ENCODE measurements around the gene WDR36. TPM values are rescaled to one million over a fixed set of nuclear protein-coding genes. Genes with fewer than 3 reads are reported as not detected.

The WDR36 gene
- total and polyA plus RNA-seq, 9 of the 15 experiments (the other 6 are each of a cell fraction or from before 2014, with no cell fraction given) = 25.7 to 68.0 (median 41.5) TPM

DNA sequence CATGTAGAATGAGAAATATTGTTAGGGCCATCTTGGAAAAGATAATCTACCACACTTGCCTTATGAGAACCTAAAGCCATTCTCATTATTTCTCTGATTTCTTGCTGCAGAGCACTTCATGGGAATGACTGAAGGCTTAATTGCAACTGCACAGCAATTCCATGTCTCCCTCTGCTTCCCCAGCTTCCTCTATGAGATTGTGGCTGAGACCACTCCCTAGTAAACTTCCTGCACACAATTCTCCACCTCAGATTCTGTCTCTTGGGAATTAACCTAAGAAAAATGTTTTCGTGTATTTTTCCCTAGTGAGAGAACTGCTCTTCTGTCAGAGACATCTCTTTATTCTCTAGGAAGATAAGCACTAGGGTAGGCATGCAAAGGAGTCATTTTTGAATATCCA lies 76.5 kb downstream of the WDR36 start (continued):
- TF ChIP-seq, protein P1, sequence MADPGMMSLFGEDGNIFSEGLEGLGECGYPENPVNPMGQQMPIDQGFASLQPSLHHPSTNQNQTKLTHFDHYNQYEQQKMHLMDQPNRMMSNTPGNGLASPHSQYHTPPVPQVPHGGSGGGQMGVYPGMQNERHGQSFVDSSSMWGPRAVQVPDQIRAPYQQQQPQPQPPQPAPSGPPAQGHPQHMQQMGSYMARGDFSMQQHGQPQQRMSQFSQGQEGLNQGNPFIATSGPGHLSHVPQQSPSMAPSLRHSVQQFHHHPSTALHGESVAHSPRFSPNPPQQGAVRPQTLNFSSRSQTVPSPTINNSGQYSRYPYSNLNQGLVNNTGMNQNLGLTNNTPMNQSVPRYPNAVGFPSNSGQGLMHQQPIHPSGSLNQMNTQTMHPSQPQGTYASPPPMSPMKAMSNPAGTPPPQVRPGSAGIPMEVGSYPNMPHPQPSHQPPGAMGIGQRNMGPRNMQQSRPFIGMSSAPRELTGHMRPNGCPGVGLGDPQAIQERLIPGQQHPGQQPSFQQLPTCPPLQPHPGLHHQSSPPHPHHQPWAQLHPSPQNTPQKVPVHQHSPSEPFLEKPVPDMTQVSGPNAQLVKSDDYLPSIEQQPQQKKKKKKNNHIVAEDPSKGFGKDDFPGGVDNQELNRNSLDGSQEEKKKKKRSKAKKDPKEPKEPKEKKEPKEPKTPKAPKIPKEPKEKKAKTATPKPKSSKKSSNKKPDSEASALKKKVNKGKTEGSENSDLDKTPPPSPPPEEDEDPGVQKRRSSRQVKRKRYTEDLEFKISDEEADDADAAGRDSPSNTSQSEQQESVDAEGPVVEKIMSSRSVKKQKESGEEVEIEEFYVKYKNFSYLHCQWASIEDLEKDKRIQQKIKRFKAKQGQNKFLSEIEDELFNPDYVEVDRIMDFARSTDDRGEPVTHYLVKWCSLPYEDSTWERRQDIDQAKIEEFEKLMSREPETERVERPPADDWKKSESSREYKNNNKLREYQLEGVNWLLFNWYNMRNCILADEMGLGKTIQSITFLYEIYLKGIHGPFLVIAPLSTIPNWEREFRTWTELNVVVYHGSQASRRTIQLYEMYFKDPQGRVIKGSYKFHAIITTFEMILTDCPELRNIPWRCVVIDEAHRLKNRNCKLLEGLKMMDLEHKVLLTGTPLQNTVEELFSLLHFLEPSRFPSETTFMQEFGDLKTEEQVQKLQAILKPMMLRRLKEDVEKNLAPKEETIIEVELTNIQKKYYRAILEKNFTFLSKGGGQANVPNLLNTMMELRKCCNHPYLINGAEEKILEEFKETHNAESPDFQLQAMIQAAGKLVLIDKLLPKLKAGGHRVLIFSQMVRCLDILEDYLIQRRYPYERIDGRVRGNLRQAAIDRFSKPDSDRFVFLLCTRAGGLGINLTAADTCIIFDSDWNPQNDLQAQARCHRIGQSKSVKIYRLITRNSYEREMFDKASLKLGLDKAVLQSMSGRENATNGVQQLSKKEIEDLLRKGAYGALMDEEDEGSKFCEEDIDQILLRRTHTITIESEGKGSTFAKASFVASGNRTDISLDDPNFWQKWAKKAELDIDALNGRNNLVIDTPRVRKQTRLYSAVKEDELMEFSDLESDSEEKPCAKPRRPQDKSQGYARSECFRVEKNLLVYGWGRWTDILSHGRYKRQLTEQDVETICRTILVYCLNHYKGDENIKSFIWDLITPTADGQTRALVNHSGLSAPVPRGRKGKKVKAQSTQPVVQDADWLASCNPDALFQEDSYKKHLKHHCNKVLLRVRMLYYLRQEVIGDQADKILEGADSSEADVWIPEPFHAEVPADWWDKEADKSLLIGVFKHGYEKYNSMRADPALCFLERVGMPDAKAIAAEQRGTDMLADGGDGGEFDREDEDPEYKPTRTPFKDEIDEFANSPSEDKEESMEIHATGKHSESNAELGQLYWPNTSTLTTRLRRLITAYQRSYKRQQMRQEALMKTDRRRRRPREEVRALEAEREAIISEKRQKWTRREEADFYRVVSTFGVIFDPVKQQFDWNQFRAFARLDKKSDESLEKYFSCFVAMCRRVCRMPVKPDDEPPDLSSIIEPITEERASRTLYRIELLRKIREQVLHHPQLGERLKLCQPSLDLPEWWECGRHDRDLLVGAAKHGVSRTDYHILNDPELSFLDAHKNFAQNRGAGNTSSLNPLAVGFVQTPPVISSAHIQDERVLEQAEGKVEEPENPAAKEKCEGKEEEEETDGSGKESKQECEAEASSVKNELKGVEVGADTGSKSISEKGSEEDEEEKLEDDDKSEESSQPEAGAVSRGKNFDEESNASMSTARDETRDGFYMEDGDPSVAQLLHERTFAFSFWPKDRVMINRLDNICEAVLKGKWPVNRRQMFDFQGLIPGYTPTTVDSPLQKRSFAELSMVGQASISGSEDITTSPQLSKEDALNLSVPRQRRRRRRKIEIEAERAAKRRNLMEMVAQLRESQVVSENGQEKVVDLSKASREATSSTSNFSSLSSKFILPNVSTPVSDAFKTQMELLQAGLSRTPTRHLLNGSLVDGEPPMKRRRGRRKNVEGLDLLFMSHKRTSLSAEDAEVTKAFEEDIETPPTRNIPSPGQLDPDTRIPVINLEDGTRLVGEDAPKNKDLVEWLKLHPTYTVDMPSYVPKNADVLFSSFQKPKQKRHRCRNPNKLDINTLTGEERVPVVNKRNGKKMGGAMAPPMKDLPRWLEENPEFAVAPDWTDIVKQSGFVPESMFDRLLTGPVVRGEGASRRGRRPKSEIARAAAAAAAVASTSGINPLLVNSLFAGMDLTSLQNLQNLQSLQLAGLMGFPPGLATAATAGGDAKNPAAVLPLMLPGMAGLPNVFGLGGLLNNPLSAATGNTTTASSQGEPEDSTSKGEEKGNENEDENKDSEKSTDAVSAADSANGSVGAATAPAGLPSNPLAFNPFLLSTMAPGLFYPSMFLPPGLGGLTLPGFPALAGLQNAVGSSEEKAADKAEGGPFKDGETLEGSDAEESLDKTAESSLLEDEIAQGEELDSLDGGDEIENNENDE (IDR thresholded peaks at IDR 0.05; ENCODE audit: low read depth, low read length) = no peak
- TF ChIP-seq MTA3 (IDR thresholded peaks at IDR 0.05; ENCODE audit: borderline replicate concordance) (no peak), YBX1 (IDR thresholded peaks at IDR 0.05) (no peak)
